RPMI7951 (cell line): Measurements from ENCODE around the gene PLAAT3. TPM values are rescaled to one million over a fixed set of nuclear protein-coding genes. Genes with fewer than 3 reads are reported as not detected.
"Not testable (repeated sequence)": the region's sequence is repeated elsewhere in the genome, so short reads cannot be mapped to it uniquely, and the experiment has no call there.

Experiments used
- DNase-seq: peaks from one replicate; pipeline ENCODE4 v3.0.0-alpha.2; 2012; ENCODE audit warnings: low read depth
- total RNA-seq: library from RNA; depleted of rRNA; stranded (reverse); fragments of >200 nt; shearing (Covaris generic); gene quantifications from 2 replicates; pipeline ENCODE4 v1.2.3, GENCODE V29; 2014

Gene PLAAT3
- total RNA-seq, 1 experiment from 2014 or later, result 8.8 TPM

DNA sequence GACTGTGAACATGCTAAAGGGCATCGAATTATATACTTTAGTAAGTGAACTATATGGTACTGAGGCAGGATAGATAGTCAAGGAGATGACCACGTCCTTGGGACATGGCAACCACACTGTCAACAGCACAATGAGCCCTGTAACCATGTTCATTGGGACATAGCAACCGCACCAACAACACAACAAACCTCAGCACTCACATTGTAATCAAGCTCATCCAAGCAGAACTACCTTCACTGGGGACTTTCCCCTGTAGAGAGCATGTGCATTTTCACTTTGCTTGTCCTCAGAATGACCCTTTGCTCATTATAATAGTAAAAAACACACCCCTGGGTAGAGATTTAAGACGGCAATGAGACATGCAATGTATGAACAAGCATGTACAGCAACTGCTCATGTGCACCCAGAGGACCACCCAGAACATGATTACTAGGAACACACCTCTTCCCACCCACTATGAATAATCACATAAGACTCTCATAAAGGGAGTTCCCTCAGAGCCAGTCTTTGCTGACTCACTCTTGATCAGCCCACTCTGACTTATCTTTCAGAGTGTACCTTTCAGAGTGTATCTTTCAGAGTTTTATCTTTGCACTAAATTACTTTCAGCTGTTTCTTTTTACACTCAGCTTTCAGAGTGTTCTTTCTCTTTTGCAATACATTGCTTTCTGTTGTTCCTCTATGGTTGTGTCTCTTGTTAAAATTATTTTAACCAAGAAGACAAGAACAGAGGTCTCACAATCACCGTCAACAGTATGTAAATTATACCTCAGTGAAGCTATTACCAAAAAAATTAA, 47.0 kb downstream of the PLAAT3 start:
- DNase-seq, result peak; percentile 84

GRCh38 chr11:63564784-63565350, 49.4 kb downstream of the PLAAT3 start:
- no peak for DNase-seq

DNA sequence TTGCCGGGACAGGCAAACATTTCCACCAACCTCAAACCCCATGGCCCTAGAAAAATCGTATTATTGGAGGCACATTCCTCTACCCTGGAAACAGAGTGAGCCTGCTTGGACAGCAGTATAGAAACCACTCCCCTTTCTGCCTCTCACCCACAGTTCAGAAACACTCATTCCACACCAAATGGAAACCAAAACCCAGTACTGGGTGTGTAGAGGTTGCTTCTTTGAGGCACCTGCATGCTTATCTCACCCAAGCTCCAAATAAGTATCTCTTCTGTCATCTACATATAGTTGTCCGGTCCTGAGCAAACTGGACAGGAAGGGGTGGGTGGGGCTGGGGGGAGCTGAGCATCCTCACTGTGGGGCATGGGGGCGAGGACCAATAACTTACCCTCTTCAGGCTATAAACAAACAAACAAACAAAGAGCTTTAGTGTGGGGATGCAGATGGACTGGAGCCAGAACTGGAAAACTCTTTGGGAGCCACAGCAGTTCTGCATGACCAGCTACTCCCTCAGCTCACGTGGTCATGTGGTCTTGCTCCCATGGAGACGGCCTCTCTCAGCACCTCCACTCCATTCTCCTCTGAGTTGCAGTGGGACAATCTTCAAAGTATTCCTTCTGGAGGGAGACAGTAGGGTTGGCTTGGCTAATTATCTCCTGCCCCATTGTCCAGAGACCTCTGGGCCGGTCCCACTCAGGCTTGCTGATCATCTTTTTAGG, 50.0 kb downstream of the PLAAT3 start:
- no peak for DNase-seq

GRCh38 chr11:63563201-63564055, 50.8 kb downstream of the PLAAT3 start, which contains the start of gene PLAAT2:
Gene PLAAT2, minus strand, starts transcription at chr11:63563379. Its CDS starts 55 bp downstream, at chr11:63563324.
- no peak for DNase-seq

DNA sequence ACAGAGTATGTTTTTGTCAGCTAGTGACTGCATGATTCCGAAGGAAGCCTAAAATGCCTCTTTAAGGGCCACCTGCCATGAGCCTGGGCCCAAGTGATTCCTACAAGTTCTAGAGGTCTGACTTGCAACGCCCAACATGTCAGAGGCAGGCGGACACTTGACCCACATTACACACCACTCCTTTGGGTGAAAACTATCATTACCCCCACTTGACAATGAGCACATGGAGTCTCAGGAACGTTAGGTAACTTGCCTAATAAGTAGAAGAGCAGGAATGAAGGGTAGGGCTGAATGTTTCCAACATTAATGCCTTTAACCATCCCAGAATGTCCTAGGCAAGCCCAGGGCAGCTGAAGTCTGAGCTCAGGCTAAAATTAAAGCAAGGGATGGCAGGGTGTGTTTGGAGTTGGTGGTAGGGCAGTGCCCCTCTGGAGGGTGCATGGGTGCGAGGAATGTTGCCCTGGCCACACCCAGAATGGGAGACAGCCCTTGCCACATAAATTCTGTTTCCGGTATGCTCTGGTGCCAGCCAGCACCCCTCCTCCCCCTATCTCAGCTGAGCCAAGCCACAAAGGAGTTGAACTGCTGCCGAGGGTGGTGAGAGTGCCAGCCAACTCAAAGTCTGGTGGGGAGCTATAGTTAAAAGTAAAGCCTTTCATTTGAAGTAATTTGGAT, 53.6 kb downstream of the PLAAT3 start:
- DNase-seq, result no peak

DNA sequence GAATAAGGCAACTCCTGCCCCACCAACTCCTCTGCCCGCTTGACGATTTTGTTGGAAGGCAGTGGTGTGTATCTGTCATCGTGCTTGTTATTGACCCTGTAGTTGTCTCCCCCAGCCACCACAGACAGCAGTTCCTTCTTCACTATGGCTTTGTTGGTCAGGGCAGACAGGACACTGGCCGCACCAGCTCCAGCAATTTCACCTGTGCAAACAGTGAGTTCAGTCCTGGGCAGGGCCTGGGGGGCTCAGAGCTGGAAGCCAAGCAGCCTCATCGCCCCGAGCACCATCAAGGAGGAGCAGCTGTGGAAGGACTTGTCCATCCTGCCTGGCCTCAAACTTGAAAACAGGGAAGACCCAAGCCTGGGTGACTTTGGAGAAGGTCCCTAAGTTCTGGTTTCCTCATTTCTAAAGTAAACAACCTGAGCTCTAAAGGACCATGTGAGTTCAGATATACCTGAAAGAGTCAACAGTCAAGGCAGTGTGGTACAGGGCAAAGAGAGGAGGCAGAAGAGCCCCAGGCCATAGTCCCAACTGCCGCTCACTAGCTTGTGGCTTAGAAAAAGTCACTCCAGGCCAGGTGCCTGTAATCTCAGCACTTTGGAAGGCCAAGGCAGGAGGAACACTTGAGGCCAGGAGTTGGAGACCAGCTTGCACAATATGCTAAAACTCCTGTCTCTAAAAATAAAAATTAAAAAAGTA, 55.6 kb downstream of the PLAAT3 start:
- DNase-seq, result no peak

DNA sequence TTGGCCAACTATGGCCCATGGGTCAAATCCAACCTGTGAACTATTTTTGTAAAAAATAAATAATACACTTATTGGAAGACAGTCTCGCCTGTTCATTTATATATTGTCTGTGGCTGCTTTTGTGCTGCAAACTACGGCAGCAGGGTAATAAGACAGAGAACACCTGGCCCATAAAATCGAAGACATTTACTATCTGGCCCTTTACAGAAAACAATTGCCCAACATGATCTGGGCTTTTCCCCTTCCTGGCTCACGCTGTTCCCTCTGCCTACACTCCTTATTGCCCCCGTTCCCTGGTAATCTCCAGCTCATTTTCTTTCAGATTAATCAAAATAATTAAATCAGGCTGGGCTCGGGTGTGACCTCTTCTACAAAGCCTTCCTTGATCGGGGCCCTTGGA, 56.7 kb downstream of the PLAAT3 start:
- DNase-seq, result no peak

GRCh38 chr11:63556404-63557013, 57.7 kb downstream of the PLAAT3 start:
- no peak for DNase-seq

DNA sequence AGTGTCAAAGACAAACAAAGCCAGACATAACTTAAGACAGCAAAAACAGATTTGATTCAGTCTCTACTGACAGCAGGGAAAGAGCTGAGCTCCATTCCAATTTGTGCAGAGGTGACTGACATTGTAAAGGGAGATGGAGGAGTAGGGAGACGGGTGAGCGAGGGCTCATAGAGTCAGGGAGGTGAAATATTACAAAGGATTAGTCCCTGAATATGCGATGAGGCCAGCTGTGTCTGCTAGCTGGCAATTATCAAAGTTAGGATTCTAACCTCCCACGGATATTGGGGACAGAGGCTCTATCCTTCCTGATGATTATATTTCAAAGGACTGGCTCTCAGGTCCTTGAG, 59.4 kb downstream of the PLAAT3 start:
- no peak for DNase-seq

DNA sequence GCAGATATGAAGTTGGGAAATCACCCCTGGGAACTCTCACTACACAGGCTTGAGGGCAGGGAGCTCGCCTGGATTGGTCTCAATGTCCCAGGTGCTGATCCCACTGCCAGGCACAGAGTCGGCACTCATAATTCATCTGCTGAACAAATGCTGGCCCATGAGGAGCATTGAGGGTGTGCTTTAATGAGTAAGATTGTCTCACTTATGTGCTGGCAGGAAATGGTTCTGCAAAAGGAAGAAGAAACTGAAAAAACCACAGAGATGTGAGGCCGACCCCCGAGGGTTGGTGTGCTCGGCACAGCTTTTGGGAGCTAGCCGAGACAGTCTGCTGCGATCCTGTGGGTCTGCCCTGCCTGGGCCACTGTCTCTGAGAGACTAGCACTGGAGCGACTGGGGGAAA, 60.5 kb downstream of the PLAAT3 start:
- DNase-seq, result peak; percentile 40

DNA sequence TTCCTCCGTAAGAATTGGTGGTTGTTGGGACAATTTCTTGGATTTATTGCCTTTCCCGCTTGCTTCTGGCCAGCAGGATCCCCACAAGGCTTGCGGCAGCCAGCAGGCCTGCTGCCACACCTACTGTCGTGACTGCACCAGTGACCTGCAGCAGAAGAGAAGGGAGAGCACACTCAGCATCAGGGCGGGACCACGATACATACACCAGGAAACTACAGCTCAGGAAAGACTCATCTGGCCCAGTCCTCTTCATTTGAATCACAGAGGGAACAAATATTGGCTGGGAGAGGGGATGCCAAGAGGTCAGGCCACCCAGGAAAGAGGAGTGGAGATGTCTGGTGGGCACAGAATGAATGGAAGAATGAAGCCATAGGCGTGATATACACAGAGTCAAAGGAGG, 61.3 kb downstream of the PLAAT3 start:
- DNase-seq, result no peak

- no peak for DNase-seq
Observed at GRCh38 chr11:63551889-63552266, 62.4 kb downstream of the PLAAT3 start.

GRCh38 chr11:63551091-63551888, 62.9 kb downstream of the PLAAT3 start:
- DNase-seq, result no peak

DNA sequence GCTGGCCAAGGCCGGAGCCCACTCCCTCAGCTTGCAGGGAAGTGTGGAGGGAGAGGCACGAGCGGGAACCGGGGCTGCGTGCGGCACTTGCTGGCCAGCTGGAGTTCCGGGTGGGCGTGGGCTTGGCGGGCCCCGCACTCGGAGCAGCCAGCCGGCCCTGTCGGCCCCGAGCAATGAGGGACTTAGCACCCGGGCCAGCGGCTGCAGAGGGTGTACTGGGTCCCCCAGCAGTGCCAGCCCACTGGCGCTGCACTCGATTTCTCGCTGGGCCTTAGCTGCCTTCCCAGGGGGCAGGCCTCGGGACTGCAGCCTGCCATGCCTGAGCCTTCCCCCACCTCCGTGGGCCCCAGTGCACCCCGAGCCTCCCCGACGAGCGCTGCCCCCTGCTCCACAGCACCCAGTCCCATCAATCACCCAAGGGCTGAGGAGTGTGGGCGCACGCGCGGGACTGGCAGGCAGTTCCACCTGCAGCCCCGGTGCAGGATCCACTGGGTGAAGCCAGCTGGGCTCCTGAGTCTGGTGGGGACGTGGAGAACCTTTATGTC, 64.0 kb downstream of the PLAAT3 start:
- not testable (repeated sequence) for DNase-seq

GRCh38 chr11:63549411-63549810, 64.8 kb downstream of the PLAAT3 start:
- DNase-seq, result no peak

GRCh38 chr11:63548178-63548577, 66.1 kb downstream of the PLAAT3 start:
- DNase-seq, result no peak

DNA sequence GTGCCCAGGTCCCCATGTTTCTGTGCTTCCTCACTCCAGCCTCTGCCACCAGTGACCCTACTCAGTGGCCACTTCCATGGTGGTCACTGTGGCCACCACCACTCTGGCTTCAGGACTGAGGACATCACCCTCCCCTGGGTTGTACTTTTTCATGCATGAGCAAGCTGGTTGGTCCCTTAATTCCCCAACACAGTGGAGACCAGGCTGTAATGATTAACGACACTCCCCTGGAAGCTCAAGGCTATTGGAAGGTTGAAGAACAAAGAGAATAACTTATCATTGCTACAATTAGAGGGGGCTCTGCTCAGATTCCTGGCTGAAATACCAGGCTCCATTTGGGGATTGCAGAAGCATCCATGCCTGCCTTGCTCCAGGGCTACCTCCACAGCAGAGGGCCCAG, 67.2 kb downstream of the PLAAT3 start:
- DNase-seq, result no peak

- no peak for DNase-seq
Observed at GRCh38 chr11:63543711-63544110, 70.5 kb downstream of the PLAAT3 start.

DNA sequence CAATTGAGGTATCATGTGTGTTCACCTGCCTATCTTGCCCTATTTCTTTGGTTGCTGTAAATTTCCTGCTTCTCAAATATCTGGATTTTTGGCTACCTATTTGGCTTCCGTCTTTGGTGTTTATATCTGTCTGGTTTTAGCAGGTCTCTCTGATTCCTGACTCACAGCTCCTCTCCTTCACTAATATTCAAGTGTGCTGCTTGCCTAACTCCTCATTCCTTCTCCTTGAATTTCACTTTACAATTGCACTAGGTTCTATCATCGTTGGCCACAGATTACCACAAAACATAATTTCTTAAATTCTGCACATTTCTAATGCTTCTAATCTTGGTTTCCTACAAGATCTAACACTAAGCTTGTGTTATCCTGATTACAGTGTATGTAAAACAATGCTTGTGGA, 71.7 kb downstream of the PLAAT3 start:
- not testable (repeated sequence) for DNase-seq
